Measurements from ENCODE around the gene ABHD2. TPM values are rescaled to one million over a fixed set of nuclear protein-coding genes. Genes with fewer than 3 reads are reported as not detected.

ABHD2 gene
- total RNA-seq, 2 experiments from 2014 or later: 16.1 to 22.8 TPM

DNA sequence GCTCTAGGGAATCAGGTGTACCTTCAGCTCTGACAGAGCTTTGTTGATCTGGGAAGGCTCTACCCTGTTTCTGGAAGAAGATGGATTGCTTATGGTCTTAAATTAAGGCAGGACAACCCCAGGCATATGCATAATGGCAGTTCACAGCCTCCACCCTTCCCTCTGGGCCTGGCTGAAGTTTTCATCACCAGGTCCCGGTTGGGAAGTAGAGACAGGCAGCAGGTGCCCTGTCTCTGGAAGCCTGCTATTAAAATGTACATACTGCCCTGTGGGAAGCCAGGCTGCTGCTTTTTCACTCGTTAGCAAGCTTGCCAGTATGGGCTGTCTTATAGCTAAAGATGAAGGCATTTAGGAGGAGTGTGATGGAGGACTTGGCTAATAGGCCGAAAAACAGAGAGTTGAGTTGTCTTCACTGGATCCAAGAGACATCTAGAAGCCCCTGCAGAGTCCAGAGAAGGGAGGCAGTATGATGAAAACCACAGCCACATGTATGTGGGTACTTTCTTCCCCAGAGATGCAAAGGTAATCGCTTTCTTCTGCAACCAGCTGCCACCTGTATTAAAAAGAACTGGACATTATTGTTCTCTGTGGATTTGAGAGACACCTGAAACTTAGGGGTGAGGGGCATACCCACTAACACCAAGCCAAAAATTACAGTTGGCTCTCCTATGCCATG lies 34.4 kb downstream of the ABHD2 start:
- no peaks in the 10 kb centered on the region for H3K9me2 ChIP-seq (ENCODE audit: insufficient read depth, low read length)
- BruUV-seq (replicated peaks): no TSS peak
- ChIA-PET CTCF (ENCODE audit: unreplicated experiment) (interaction anchor here (0.6 kb wide), 1 partner anchor 245 kb away, joined by 3 read pairs; no protein-coding TSS in a partner anchor), POLR2A (interaction anchor here (0.6 to 0.8 kb wide), 4 partner anchors 8 to 80 kb away, joined by 3 to 7 read pairs (median 4); no protein-coding TSS in a partner anchor)
- H3K4me3 ChIP-seq (ENCODE audit: low read depth, low read length, poor library complexity, severe bottlenecking): no peak overlapping the region
- no peaks in the 10 kb centered on the region for H3K4me1 ChIP-seq (ENCODE audit: insufficient read depth, low read length, poor library complexity, severe bottlenecking)
- no peak overlapping the region for H3K4me2 ChIP-seq (ENCODE audit: low read length)
- no peak for DNase-seq (ENCODE audit: low spot score)
- no peak for TF ChIP-seq EZH2phosphoT487 (IDR thresholded peaks at IDR 0.05; ENCODE audit: borderline replicate concordance, low read depth, low read length)
- TF ChIP-seq, protein P1, sequence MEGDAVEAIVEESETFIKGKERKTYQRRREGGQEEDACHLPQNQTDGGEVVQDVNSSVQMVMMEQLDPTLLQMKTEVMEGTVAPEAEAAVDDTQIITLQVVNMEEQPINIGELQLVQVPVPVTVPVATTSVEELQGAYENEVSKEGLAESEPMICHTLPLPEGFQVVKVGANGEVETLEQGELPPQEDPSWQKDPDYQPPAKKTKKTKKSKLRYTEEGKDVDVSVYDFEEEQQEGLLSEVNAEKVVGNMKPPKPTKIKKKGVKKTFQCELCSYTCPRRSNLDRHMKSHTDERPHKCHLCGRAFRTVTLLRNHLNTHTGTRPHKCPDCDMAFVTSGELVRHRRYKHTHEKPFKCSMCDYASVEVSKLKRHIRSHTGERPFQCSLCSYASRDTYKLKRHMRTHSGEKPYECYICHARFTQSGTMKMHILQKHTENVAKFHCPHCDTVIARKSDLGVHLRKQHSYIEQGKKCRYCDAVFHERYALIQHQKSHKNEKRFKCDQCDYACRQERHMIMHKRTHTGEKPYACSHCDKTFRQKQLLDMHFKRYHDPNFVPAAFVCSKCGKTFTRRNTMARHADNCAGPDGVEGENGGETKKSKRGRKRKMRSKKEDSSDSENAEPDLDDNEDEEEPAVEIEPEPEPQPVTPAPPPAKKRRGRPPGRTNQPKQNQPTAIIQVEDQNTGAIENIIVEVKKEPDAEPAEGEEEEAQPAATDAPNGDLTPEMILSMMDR (conservative IDR thresholded peaks at IDR 0.05; ENCODE audit: low read length): no peak
- H3K9me3 ChIP-seq (ENCODE audit: low read length): no peaks in the 10 kb centered on the region
- intact Hi-C loops (cut with micrococcal nuclease; ENCODE audit: unreplicated experiment): no loop called here
- H3K79me2 ChIP-seq (ENCODE audit: insufficient read depth, low read depth, low read length): no peaks in the 10 kb centered on the region
- peaks cover 10% of the 10 kb centered on the region; the same call in 1 of the 2 replicates for H3K36me3 ChIP-seq (ENCODE audit: insufficient read depth, low read length)
- no peaks in the 10 kb centered on the region for H4K20me1 ChIP-seq (ENCODE audit: insufficient read depth, low read length)
- no peak overlapping the region for H3K27ac ChIP-seq (ENCODE audit: low read depth, low read length, poor library complexity, severe bottlenecking)
- H2AFZ ChIP-seq (ENCODE audit: low read length): no peak overlapping the region

DNA sequence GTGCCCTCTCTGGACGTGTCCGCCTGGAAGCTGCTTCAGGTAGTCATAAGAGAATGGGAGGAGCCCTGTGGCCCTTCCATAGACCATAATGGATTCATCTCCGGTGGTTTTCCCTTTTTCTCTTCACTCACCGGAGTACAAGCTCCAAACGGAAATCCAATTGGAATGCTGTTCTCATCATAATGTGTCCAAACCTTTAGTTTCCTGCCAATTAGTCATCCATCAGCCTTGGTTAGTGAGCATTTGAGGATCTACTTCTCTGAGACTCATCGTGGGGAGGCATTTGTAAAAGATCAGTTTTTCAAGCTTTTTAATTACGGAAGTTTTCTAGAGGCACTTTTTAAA lies 34.9 kb downstream of the ABHD2 start:
- Histone ChIP-seq H4K20me1 (ENCODE audit: insufficient read depth, low read length) (no peaks in the 10 kb centered on the region), H3K9me3 (ENCODE audit: low read length) (no peaks in the 10 kb centered on the region), H3K36me3 (ENCODE audit: insufficient read depth, low read length) (peaks cover 7% of the 10 kb centered on the region; the same call in 1 of the 2 replicates), H2AFZ (ENCODE audit: low read length) (no peak overlapping the region), H3K4me1 (ENCODE audit: insufficient read depth, low read length, poor library complexity, severe bottlenecking) (no peaks in the 10 kb centered on the region), H3K4me3 (ENCODE audit: low read depth, low read length, poor library complexity, severe bottlenecking) (no peak overlapping the region), H3K4me2 (ENCODE audit: low read length) (no peak overlapping the region), H3K9me2 (ENCODE audit: insufficient read depth, low read length) (no peaks in the 10 kb centered on the region), H3K79me2 (ENCODE audit: insufficient read depth, low read depth, low read length) (no peaks in the 10 kb centered on the region), H3K27ac (ENCODE audit: low read depth, low read length, poor library complexity, severe bottlenecking) (no peak overlapping the region)
- BruUV-seq (replicated peaks): no TSS peak
- ChIA-PET CTCF (ENCODE audit: unreplicated experiment) (no interaction called here), POLR2A (interaction anchor here (0.6 to 0.8 kb wide), 4 partner anchors 8 to 80 kb away, joined by 3 to 7 read pairs (median 4); no protein-coding TSS in a partner anchor)
- TF ChIP-seq EZH2phosphoT487 (IDR thresholded peaks at IDR 0.05; ENCODE audit: borderline replicate concordance, low read depth, low read length): no peak
- TF ChIP-seq, protein P1 (conservative IDR thresholded peaks at IDR 0.05; ENCODE audit: low read length): no peak
- DNase-seq (ENCODE audit: low spot score): no peak
- intact Hi-C loops (cut with micrococcal nuclease; ENCODE audit: unreplicated experiment): no loop called here

All from OCI-LY7 (cell line).